Measurements from ENCODE around the gene NFE2L2. TPM values are rescaled to one million over a fixed set of nuclear protein-coding genes. Genes with fewer than 3 reads are reported as not detected.

Gene NFE2L2
- total RNA-seq, 1 donor from 2014 or later, result 100 TPM

DNA sequence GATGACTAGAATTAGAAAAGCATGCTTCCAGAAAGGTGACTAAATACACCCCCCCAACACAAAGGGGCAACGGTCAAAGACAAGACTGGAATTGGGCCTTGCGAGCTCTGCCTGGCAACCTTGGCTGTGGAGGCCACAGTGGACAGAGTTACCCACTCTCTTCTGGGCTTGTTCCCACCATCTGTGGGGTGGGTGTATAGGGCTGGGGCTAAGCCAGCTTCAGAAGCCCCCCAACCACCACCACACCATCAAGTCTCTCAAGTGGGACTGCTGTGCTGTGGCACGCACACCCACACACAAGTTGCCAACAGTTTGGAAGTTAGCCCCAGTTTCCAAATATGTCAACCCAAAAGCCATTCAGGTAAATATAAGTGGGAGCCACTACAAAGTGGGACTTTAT lies 7.8 kb downstream of the NFE2L2 start:
- TF ChIP-seq, protein P1, sequence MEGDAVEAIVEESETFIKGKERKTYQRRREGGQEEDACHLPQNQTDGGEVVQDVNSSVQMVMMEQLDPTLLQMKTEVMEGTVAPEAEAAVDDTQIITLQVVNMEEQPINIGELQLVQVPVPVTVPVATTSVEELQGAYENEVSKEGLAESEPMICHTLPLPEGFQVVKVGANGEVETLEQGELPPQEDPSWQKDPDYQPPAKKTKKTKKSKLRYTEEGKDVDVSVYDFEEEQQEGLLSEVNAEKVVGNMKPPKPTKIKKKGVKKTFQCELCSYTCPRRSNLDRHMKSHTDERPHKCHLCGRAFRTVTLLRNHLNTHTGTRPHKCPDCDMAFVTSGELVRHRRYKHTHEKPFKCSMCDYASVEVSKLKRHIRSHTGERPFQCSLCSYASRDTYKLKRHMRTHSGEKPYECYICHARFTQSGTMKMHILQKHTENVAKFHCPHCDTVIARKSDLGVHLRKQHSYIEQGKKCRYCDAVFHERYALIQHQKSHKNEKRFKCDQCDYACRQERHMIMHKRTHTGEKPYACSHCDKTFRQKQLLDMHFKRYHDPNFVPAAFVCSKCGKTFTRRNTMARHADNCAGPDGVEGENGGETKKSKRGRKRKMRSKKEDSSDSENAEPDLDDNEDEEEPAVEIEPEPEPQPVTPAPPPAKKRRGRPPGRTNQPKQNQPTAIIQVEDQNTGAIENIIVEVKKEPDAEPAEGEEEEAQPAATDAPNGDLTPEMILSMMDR (IDR thresholded peaks at IDR 0.05), result no peak
- DNase-seq (ENCODE audit: extremely low spot score, unreplicated experiment), result no peak
- no peaks in the 10 kb centered on the region for H3K27me3 Mint-ChIP-seq (ENCODE audit: unreplicated experiment)
- no peak overlapping the region for H3K4me3 Mint-ChIP-seq (ENCODE audit: unreplicated experiment)
- H3K27ac Mint-ChIP-seq (ENCODE audit: unreplicated experiment), result peak overlapping the region; percentile 28
- H3K9me3 Mint-ChIP-seq (ENCODE audit: unreplicated experiment), result no peaks in the 10 kb centered on the region
- peaks cover 88% of the 10 kb centered on the region for H3K4me1 Mint-ChIP-seq (ENCODE audit: unreplicated experiment)
- peaks cover 24% of the 10 kb centered on the region for H3K36me3 Mint-ChIP-seq (ENCODE audit: unreplicated experiment)

- peak overlapping the region; percentile 28 for H3K27ac Mint-ChIP-seq (ENCODE audit: unreplicated experiment)
- H3K9me3 Mint-ChIP-seq (ENCODE audit: unreplicated experiment), result no peaks in the 10 kb centered on the region
- no peak overlapping the region for H3K4me3 Mint-ChIP-seq (ENCODE audit: unreplicated experiment)
- H3K36me3 Mint-ChIP-seq (ENCODE audit: unreplicated experiment), result peaks cover 27% of the 10 kb centered on the region
- no peak for DNase-seq (ENCODE audit: extremely low spot score, unreplicated experiment)
- TF ChIP-seq, protein P1 (IDR thresholded peaks at IDR 0.05), result no peak
- no peaks in the 10 kb centered on the region for H3K27me3 Mint-ChIP-seq (ENCODE audit: unreplicated experiment)
- H3K4me1 Mint-ChIP-seq (ENCODE audit: unreplicated experiment), result peaks cover 86% of the 10 kb centered on the region
These were observed 8.5 kb downstream of the NFE2L2 start for GRCh38 chr2:177256026-177256425.

- Mint-ChIP-seq H3K4me3 (ENCODE audit: unreplicated experiment) (no peak overlapping the region), H3K27me3 (ENCODE audit: unreplicated experiment) (no peaks in the 10 kb centered on the region), H3K27ac (ENCODE audit: unreplicated experiment) (no peak overlapping the region), H3K4me1 (ENCODE audit: unreplicated experiment) (peaks cover 87% of the 10 kb centered on the region), H3K36me3 (ENCODE audit: unreplicated experiment) (peaks cover 27% of the 10 kb centered on the region), H3K9me3 (ENCODE audit: unreplicated experiment) (no peaks in the 10 kb centered on the region)
- no peak for DNase-seq (ENCODE audit: extremely low spot score, unreplicated experiment)
- TF ChIP-seq, protein P1 (IDR thresholded peaks at IDR 0.05), result no peak
These were observed 9.3 kb downstream of the NFE2L2 start for GRCh38 chr2:177255227-177255601.

DNA sequence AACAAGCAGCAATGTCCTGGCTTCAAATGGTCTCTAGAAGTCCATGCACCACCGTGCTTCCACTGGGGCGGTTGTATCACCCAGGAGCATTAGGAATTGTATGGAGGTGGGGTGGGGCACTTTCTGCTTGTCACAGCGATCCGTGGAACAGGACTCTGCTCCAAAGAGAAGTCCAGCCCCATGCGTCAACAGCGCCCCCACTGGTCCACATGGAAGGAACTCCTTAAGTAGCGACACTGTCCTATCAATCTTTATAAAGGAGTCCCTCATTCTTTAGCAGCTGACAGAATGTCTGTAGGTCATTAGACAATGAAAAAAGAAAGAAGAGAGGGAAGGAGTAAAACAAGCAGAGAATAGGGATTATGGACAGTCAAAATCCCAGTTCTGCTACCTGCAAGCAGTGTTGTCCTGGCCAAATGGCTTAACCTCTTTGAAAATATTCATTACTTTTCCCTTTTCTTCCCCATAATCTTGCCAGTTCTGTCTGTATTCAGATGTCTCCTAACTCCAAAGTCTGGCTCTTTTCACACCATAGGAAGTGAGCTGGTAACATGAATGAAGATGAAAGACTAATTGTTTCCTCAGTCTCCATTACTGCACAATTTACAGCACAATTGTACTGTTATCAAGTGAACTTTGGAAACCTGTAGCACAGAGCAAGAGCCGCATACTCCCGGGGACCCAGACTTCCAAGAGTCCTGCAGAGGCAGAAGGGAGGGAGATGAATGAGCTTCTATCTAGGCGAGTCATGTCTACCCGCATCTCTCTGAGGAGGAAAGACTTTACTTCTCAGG lies 9.9 kb downstream of the NFE2L2 start:
- Mint-ChIP-seq H3K4me1 (ENCODE audit: unreplicated experiment) (peaks cover 84% of the 10 kb centered on the region), H3K27ac (ENCODE audit: unreplicated experiment) (peak overlapping the region; percentile 52), H3K27me3 (ENCODE audit: unreplicated experiment) (no peaks in the 10 kb centered on the region), H3K9me3 (ENCODE audit: unreplicated experiment) (no peaks in the 10 kb centered on the region), H3K4me3 (ENCODE audit: unreplicated experiment) (no peak overlapping the region), H3K36me3 (ENCODE audit: unreplicated experiment) (peaks cover 29% of the 10 kb centered on the region)
- TF ChIP-seq, protein P1 (IDR thresholded peaks at IDR 0.05), result peak; percentile 41
- DNase-seq (ENCODE audit: extremely low spot score, unreplicated experiment), result no peak

DNA sequence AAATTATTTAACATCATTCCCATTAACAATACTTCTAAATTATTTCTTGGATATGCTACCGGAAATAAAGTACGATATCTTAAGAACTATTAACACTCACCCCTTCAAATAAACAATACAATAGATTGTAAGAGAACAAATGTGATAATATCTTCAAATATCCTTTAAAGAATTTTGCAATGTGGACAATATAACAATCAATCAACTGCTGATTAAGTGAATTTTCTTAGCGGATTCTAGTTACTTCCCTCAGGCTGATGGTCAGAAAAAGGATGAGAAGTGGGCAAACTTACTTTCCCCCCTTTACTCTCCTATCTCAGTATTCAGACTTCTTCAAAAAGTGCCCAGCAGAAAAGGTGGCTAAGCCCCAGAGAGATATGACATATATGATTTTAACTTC lies 10.8 kb downstream of the NFE2L2 start:
- Mint-ChIP-seq H3K36me3 (ENCODE audit: unreplicated experiment) (peaks cover 30% of the 10 kb centered on the region), H3K4me1 (ENCODE audit: unreplicated experiment) (peaks cover 79% of the 10 kb centered on the region), H3K9me3 (ENCODE audit: unreplicated experiment) (no peaks in the 10 kb centered on the region), H3K4me3 (ENCODE audit: unreplicated experiment) (no peak overlapping the region), H3K27ac (ENCODE audit: unreplicated experiment) (no peak overlapping the region), H3K27me3 (ENCODE audit: unreplicated experiment) (no peaks in the 10 kb centered on the region)
- DNase-seq (ENCODE audit: extremely low spot score, unreplicated experiment), result no peak
- TF ChIP-seq, protein P1 (IDR thresholded peaks at IDR 0.05), result no peak
